Measurements from ENCODE around the gene CDC42SE2.
"Not testable (repeated sequence)": the region's sequence is repeated elsewhere in the genome, so short reads cannot be mapped to it uniquely, and the experiment has no call there.

CDC42SE2 gene

DNA sequence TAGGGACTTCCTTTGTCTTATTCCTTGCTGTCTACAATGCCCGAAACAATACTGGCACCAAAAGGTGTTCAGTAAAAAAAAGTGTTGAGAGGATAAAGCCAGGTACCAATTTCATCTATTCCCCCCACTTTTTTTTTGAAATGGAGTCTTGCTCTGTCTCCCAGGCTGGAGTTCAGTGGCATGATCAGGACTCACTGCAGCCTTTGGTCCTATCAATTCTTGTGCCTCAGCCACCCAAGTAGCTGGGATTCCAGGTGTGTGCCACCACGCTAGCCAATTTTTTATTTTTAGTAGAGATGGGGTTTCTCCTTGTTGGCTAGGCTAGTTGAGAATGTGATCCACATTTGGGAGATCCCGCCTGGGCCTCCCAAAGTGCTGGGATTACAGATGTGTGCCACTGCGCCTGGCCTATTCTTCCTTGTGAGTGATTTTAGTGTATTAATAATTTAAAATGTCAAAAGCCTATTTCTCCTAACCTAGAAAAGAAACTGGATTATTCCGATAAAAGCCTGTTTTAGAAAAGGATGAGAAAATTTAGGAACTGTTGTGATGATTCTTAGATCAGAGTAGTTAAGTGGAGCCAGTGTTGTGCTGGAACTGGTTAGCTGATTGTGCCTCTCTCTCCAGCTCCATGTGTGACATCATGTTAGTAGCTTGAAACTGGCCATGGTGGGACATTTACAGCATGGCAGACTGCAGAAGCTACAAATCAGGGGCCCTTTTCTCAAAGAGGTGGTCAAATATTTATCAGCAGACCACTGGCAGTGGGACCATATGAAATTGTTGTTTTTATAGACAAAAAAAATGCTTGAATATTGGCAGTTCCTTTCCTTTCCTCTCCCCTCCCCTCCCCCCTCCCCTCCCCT lies 14.3 kb downstream of the CDC42SE2 start:
- DNase-seq (ENCODE audit: low spot score): no peak

DNA sequence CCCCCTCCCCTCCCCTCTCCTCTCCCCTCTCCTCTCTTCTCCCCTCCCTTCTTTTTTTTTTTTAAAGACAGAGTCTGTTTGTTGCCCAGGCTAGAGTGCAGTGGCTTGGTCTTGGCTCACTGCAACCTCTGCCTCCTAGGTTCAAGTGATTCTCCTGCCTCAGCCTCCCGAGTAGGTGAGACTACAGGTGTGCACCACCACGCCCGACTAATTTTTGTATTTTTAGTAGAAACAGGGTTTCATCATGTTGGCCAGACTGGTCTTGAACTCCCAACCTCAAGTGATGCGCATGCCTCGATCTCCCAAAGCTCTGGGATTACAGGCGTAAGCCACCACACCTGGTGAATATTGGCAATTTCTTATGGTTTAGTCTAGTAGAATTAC lies 14.9 kb downstream of the CDC42SE2 start:
- not testable (repeated sequence) for DNase-seq (ENCODE audit: low spot score)

DNA sequence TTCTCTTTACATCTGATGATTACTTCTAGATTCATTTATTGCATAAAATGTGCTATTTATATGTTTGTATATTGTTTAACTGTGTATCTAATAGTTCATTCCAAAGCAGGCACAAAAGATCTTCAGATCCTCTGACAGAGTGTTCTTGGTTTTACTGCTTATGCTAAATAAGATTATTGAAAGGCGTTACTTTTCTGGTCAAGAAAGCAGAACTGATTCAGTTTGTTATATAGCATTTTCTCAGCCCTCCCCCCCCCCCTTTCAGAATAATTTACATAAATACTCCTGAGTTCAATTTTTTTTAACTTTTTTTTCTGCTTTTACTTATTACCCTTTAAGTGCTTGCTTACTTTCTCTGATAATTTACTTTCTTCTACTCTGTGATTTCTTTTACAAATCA lies 15.4 kb downstream of the CDC42SE2 start:
- DNase-seq (ENCODE audit: low spot score): no peak

DNA sequence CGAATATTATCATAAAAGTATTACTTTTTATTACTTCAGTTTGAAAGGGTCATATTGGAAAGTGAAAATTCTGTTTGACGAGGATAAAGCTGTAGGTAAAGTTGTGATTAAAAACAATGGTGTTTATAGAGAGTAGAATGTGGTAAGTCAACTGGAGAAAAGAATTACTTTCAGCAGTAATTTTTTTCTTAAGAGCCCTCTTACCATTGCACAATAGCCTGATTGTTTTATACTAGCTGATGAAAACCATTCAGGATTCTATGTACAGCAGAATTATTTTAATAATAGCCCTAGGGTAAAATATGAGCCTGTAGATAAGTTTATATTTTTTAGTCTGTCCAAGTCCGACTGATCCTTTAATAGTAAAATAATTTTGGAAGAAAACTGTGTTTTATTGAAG lies 16.6 kb downstream of the CDC42SE2 start:
- no peak for DNase-seq (ENCODE audit: low spot score)

DNA sequence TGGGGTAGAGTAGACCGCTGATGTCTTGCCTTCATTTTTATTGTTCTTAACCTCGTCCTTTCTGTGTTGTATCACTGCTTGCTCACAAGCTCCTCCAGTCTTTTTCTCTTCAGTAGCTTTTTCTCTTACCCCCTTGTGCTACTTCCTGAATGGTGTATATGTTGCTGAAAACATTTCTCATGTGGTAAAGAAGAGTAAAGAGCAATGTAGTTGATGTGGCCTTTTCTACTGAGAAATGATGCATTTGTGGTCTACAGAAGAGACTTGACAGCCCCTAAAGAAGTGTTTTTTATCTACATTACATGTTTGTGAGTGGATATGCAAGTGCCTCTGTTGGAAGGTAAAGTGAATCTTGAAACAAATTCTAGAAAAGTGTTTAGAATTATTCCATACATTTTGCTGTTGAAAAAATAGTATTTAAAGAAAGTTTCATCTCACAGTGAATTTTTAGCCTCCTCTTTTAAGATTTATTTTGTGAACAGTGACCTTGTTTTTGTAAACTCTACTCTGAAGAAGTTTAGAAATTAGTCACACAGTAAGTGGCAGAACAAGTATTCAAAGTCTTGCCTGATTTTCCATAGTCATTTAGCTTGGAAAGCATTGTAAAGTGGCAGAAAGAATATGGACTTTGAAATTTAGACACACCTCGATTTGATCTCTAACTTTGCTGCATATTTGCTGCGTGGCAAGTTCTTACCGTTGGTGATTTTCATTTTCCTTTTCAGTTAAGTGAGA lies 17.4 kb downstream of the CDC42SE2 start:
- DNase-seq (ENCODE audit: low spot score): no peak

GRCh38 chr5:131281868-131282234 lies 18.0 kb downstream of the CDC42SE2 start:
- no peak for DNase-seq (ENCODE audit: low spot score)

GRCh38 chr5:131282235-131282634 lies 18.4 kb downstream of the CDC42SE2 start:
- no peak for DNase-seq (ENCODE audit: low spot score)

GRCh38 chr5:131285703-131286399 lies 22.0 kb downstream of the CDC42SE2 start:
- DNase-seq (ENCODE audit: low spot score): no peak

DNA sequence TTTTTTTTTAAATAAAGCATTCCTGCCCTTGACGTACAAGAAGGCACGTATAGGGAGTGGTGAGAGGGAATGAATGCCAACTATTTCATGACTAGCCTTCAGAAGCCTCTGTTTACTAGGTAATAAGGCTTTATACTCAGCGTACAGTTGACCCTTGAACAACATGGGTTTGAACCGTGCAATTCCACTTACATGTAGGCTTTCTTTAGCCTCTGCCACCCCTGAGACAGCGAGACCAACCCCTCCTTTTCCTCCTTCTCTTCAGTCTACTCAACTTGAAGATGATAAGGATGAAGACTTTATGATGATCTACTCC lies 22.5 kb downstream of the CDC42SE2 start:
- no peak for DNase-seq (ENCODE audit: low spot score)

GRCh38 chr5:131288328-131288727 lies 24.5 kb downstream of the CDC42SE2 start:
- DNase-seq (ENCODE audit: low spot score): no peak

GRCh38 chr5:131289738-131290137 lies 25.9 kb downstream of the CDC42SE2 start:
- DNase-seq (ENCODE audit: low spot score): no peak

GRCh38 chr5:131296213-131296672 lies 32.4 kb downstream of the CDC42SE2 start:
- DNase-seq (ENCODE audit: low spot score): no peak

GRCh38 chr5:131297886-131298285 lies 34.0 kb downstream of the CDC42SE2 start:
- DNase-seq (ENCODE audit: low spot score): no peak

DNA sequence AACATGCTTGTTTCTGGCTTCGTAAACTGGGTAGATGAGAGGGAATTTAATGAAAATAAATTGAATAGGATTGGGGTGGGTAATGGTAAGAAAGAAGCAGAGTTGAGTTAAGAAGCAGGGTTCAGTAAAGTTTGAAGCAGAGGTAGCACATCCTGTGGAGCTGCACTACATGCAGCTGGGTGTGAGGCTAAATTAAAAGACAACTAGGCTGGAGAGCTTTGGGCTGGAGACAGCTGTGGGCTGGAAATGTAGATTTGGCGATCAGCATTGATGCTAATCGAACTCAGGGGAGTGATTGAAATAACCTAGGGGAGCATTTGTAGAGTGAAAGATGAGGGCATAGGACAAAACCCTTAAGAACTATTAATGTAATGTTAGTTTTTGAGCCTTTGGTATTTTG lies 35.6 kb downstream of the CDC42SE2 start:
- no peak for DNase-seq (ENCODE audit: low spot score)

DNA sequence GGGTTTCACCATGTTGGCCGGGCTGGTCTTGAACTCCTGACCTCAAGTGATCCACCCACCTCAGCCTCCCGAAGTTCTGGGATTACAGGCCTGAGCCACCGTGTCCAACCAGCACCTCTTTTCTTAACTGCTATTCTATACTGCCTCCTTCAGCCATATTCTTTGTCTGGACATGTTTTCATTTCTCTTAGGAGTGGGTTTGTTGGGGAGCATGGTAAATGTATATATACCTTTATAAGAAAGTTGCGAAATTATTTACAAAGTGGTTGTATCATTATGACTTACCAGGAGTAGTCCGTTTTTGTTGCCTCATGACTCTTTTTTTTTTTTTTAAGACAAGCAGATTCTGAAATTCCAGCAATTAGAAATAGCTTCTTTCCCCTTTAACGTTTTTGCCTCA lies 38.7 kb downstream of the CDC42SE2 start:
- no peak for DNase-seq (ENCODE audit: low spot score)

DNA sequence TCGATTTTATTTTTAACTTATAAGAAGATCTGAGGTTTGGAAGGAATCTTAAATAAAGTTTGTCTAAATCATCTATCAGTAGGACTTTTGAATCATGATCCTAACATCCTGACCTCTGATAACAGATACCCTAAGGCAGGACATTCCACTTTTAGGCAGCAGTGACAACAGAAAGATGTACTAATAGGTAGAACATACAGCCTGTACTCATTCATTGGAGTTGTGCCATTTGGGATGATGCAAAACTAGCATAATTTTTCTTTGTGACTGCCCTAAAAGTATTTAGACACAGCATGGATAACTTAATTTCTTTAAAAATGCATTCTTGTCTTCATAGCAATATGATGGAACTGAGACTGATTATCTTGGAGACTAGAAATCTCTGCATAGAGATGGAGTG lies 39.7 kb downstream of the CDC42SE2 start:
- no peak for DNase-seq (ENCODE audit: low spot score)

DNA sequence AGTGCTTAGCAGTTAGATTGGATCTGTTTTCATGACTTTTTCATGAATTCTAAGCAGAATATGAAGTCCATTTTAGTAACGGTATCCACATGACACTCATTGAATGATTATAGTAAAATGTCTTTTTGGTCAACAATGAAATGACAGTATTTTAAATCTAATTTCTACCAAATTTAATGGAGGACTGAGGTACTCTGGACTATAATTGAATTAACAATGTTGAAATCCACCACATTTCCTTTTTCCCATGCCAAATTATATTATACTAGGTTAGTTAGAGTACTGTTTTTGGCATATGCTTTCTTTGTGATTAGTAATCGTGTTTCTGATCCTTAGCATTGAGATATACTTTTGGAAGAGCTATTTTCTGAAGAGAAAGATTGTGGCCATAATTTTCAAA lies 40.6 kb downstream of the CDC42SE2 start:
- no peak for DNase-seq (ENCODE audit: low spot score)

DNA sequence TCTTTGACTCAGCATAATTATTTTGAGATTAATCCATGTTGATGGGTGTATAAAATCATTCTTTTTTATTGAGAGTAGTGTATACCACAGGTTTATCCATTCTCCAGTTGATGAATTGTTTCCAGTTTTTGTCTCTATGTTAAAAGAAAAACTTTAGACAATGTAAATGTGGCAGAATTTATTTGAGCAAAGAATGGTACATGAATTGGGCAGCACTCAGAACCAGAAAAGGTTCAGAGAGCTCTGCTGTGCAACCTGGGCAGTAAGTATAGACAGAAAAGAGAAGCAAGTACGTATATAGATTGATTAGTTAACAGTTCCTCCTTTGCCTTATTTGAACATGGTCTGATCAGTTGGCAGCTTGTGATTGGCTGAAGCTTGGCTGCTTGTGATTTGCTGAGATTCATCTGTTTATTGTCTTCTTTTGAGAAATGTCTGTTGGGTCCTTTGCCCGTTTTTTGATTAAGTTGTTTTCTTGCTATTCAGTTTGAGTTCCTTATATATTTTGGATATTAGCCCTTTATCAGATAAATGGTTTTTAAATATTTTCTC lies 41.4 kb downstream of the CDC42SE2 start:
- DNase-seq (ENCODE audit: low spot score): no peak

GRCh38 chr5:131305906-131306305 lies 42.1 kb downstream of the CDC42SE2 start:
- no peak for DNase-seq (ENCODE audit: low spot score)

DNA sequence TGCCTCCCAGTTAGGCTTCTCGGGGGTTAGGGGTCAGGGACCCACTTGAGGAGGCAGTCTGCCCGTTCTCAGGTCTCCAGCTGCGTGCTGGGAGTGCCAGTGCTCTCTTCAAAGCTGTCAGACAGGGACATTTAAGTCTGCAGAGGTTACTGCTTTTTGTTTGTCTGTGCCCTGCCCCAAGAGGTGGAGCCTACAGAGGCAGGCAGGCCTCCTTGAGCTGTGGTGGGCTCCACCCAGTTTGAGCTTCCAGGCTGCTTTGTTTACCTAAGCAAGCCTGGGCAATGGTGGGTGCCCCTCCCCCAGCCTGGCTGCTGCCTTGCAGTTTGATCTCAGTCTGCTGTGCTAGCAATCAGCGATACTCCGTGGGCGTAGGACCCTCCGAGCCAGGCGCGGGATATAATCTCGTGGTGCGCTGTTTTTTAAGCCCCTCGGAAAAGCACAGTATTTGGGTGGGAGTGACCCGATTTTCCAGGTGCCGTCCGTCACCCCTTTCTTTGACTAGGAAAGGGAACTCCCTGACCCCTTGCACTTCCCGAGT lies 48.5 kb downstream of the CDC42SE2 start:
- DNase-seq (ENCODE audit: low spot score): not testable (repeated sequence)

- no peak for DNase-seq (ENCODE audit: low spot score)
Observed at GRCh38 chr5:131316026-131316425, 52.2 kb downstream of the CDC42SE2 start.

DNA sequence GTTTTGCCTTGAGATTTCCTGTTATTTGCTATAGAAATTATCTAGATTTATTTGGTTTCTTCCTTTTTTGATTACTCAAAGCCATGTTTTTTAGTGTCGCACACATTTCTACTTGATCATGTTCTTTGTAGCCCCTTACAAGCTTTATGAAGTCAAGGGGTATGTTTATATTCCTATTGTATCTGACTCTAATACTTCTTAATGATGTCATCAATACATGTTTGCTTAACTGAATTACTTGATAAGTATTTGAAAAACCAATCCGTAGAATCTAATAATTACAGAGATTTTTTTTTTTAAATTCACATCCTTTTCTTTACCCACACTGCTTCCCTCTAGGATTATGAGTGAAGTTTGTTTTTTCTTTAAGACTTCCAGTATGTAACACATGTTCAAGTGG lies 53.0 kb downstream of the CDC42SE2 start:
- no peak for DNase-seq (ENCODE audit: low spot score)

Measured in hepatic stellate cell (primary cell).